Kidney epithelial cell (primary cell): ENCODE results near the gene IQCH. TPM values are rescaled to one million over a fixed set of nuclear protein-coding genes. Genes with fewer than 3 reads are reported as not detected.

Source experiments
- DNase-seq: peaks from one replicate; pipeline ENCODE4 v3.0.0-alpha.2; 2010; ENCODE audit warnings: low read depth
- H3K27me3 ChIP-seq: 2 replicates; pipeline ENCODE4 v1.6.0; 2011; ENCODE audit warnings: low read length; ENCODE audit not compliant: control insufficient read depth, insufficient read depth
- H3K36me3 ChIP-seq: 2 replicates; pipeline ENCODE4 v1.5.1; 2011; ENCODE audit warnings: low read length; ENCODE audit not compliant: control insufficient read depth, insufficient read depth
- H3K4me3 ChIP-seq: 2 replicates; pipeline ENCODE4 v1.5.1; 2011; ENCODE audit warnings: low read depth, mild to moderate bottlenecking, control low read depth, low read length
- CTCF ChIP-seq: IDR thresholded peaks from 2 replicates; pipeline ENCODE4 v1.5.1; 2011; ENCODE audit warnings: mild to moderate bottlenecking, moderate library complexity, low read length, control low read depth, inconsistent platforms; ENCODE audit not compliant: insufficient read depth, poor library complexity, severe bottlenecking
- total RNA-seq: library from RNA; depleted of rRNA; stranded (reverse); fragments of >200 nt; gene quantifications from 2 replicates; pipeline ENCODE4 v1.2.3, GENCODE V29; 2015

IQCH gene
- total RNA-seq, 1 donor from 2014 or later: 6.3 TPM

DNA sequence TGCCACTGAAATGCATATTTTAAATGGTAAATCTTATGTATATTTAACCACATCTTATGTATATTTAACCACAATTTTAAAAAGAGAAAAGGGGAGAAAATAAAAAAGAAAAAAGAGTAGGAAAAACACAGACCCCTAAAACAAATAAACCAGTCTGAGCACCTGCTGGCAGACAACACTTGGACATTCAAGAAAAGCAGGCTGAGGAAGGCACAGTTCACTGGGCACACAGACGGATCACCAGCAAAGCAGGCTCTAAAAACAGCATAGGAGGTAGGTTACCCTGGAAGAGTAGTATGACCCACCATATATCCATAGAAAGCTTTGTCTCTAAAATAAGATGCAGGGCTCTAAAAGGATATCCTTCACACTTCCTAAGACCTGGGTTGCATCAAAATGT, 27.2 kb upstream of the IQCH start:
- no peak overlapping the region for H3K4me3 ChIP-seq
- no peaks in the 10 kb centered on the region for H3K36me3 ChIP-seq
- TF ChIP-seq CTCF: no peak
- no peak for DNase-seq
- H3K27me3 ChIP-seq: no peaks in the 10 kb centered on the region

DNA sequence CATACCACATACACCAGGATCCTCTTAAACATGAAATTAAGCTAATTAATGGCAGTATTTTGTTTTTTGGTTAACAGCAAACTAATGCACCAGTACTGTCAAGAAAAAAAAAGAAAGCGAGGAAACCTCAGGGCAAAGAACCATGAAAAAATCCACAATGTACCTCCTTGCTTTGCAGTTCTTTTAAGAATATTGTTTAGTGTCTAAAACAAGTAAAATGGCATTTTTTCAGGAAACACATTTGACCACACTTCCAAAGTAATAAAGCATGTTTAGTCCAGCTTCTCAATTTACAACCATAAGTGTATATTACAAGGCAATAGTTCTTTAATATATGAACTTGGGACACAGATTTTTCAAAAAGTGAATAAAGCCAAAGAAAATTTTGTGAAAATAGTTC, 26.7 kb upstream of the IQCH start:
- H3K4me3 ChIP-seq: no peak overlapping the region
- DNase-seq: no peak
- H3K27me3 ChIP-seq: no peaks in the 10 kb centered on the region
- H3K36me3 ChIP-seq: no peaks in the 10 kb centered on the region
- TF ChIP-seq CTCF: no peak

GRCh38 chr15:67228286-67228685, 26.3 kb upstream of the IQCH start:
- Histone ChIP-seq H3K36me3 (no peaks in the 10 kb centered on the region), H3K27me3 (no peaks in the 10 kb centered on the region), H3K4me3 (no peak overlapping the region)
- DNase-seq: no peak
- no peak for TF ChIP-seq CTCF

DNA sequence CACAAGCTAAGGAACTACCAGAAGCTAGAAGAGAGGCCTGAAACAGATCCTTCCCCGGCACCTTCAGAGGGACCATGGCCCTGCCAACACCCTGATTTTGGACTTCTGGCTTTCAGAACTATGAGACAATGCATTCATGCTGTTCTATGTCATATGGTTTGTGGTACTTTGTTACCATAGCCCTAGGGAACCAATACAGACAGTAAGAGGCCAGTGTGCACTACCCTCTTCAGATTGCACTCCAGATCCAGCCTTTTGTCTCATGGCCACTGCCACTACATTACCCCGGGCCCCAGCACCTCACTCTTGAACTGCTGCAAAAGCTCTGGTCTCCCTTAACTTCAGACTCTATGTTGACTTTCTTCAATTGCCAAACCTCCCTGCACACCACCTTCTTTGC, 24.1 kb upstream of the IQCH start:
- no peak for DNase-seq
- Histone ChIP-seq H3K36me3 (no peaks in the 10 kb centered on the region), H3K27me3 (no peaks in the 10 kb centered on the region), H3K4me3 (no peak overlapping the region)
- no peak for TF ChIP-seq CTCF

DNA sequence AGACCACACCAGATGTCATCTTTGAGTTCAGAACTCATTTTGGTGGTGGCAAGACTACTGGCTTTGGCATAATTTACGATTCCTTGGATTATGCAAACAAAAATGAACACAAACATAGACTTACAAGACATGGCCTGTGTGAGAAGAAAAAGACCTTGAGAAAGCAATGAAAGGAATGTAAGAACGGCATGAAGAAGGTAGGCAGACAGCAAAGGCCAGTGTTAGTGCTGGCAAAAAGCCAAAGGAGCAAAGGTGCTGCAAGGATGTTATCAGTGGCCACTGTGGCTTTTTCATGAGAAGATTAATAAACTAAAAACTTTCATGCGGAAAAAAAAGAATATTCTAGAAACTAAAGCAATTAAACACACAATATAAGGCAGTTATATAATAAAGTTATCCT, 22.0 kb upstream of the IQCH start:
- DNase-seq: no peak
- H3K27me3 ChIP-seq: no peaks in the 10 kb centered on the region
- no peak for TF ChIP-seq CTCF
- no peaks in the 10 kb centered on the region for H3K36me3 ChIP-seq
- no peak overlapping the region for H3K4me3 ChIP-seq

DNA sequence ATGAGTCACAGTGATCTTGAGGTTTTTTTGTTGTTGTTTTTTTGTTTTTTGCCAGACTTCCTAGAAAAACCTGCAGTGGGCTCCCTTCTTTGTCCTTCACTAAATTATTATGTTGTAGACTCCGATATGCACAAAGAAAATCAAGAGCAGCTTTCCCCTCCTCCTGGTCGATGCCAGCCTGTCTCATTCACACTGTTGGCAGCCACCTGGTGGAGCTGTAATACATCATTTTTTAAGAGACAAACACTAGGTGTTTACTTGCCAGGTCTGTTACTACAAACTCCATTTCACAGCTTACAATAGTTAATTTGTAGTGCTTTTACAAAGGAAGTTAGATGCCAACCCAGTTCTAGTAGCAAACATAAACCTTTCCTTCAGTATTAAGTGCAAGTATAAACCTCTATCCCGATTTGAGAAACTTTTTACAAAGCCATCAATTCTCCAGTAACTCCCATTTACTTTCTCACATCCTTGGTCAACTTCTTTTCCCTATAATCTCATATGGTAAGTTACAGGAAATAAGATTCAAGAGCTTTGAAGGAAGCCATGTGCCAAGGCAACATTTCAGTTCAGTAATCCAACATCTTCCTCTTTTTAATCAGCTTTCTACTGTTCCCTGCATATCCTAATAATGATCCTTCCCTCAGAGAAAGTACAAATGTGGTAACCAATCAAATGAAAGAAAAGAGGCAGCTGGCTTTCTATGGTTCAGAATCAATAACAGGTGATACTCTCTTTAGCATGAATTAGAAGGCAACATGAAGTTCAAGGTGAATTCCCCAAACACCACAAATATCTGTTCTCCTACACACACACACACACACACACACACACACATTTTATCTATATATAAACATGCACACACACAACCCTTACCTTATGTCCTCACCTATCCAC, 14.1 kb upstream of the IQCH start:
- no peaks in the 10 kb centered on the region for H3K27me3 ChIP-seq
- H3K4me3 ChIP-seq: no peak overlapping the region
- no peaks in the 10 kb centered on the region for H3K36me3 ChIP-seq
- peak; percentile 34 for TF ChIP-seq CTCF
- no peak for DNase-seq
